Astrocyte of the spinal cord (primary cell): ENCODE results near the gene SPINT3.

Experiments used
- DNase-seq: peaks from one replicate; pipeline ENCODE4 v3.0.0; 2011; ENCODE audit warnings: low read depth, low spot score
- H3K4me3 ChIP-seq: 2 replicates; pipeline ENCODE4 v1.5.1; 2011; ENCODE audit warnings: low read depth, mild to moderate bottlenecking, low read length, moderate library complexity
- CTCF ChIP-seq: IDR thresholded peaks from 2 replicates; pipeline ENCODE4 v1.5.1; 2012; ENCODE audit warnings: low read depth, mild to moderate bottlenecking, low read length, inconsistent platforms
- in situ Hi-C: cut with HindIII; loops from 2 replicates; pipeline ENCODE4 v1.10.0; 2017; ENCODE audit warnings: low sequenced_read_pairs

SPINT3 gene

GRCh38 chr20:45506398-45506797 lies 9.0 kb downstream of the SPINT3 start:
- no peak for DNase-seq
- no peak for TF ChIP-seq CTCF
- H3K4me3 ChIP-seq = no peak overlapping the region
- in situ Hi-C loops = no loop called here

DNA sequence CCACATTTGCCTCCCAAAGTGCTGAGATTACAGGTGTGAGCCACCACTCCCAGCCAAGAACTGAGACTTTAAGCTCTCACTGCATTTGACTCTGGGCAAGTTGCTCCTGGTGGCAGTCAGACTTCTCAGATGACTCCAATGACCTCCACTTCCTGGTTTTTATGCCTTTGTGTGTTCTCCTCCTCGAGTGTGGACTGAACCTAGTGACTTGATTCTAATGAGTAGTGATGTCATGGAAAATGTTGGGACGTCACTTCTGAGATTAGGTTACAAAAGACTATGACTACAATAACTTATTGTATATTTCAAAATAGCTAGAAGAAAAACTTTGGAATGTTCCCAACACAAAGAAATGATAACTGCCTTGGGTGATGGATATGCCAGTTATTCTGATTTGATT lies 12.0 kb downstream of the SPINT3 start:
- no peak overlapping the region for H3K4me3 ChIP-seq
- DNase-seq = no peak
- in situ Hi-C loops = no loop called here
- TF ChIP-seq CTCF = no peak

DNA sequence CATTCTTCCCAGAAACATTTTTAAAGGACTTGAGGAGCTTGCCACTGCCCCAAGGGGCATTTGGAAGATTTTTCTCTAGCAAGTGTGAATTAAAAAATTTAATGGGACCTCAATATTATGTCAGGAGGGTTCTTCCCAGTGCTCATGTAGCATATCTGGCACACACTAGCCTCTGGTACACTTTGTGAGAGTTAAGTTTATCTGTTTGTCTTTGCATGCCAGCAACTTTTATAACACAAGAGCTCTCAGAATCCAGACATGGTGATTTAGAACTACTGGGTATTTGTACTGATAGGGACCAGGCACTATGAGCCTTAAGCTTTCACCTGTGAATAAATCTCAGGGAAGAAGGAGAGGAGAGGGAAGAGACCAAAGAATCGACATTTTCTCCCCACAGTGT lies 12.9 kb downstream of the SPINT3 start:
- TF ChIP-seq CTCF = no peak
- H3K4me3 ChIP-seq = no peak overlapping the region
- in situ Hi-C loops = no loop called here
- no peak for DNase-seq

GRCh38 chr20:45501600-45501999 lies 13.8 kb downstream of the SPINT3 start:
- in situ Hi-C loops = no loop called here
- no peak for DNase-seq
- no peak for TF ChIP-seq CTCF
- H3K4me3 ChIP-seq = no peak overlapping the region

- TF ChIP-seq CTCF = no peak
- no peak overlapping the region for H3K4me3 ChIP-seq
- DNase-seq = no peak
- in situ Hi-C loops = no loop called here
Observed at GRCh38 chr20:45500022-45500421, 15.4 kb downstream of the SPINT3 start.

GRCh38 chr20:45497971-45498494 lies 17.4 kb downstream of the SPINT3 start:
- TF ChIP-seq CTCF = no peak
- DNase-seq = no peak
- in situ Hi-C loops = no loop called here
- no peak overlapping the region for H3K4me3 ChIP-seq

- TF ChIP-seq CTCF = no peak
- no peak overlapping the region for H3K4me3 ChIP-seq
- no peak for DNase-seq
- in situ Hi-C loops = no loop called here
Observed at GRCh38 chr20:45496166-45496565, 19.3 kb downstream of the SPINT3 start.
